ENCODE data around the gene RFXANK. TPM values are rescaled to one million over a fixed set of nuclear protein-coding genes. Genes with fewer than 3 reads are reported as not detected.
A peak's percentile ranks its signal among the peaks of the same experiment; 100 is the strongest.

RFXANK gene
- total RNA-seq, 2 experiments from 2014 or later = 56.2 to 68.5 TPM

- no peaks in the 10 kb centered on the region for H3K9me3 Mint-ChIP-seq (ENCODE audit: low read depth)
- no peak for ATAC-seq
- H3K27ac Mint-ChIP-seq = no peak overlapping the region
- no peak for DNase-seq
- H3K4me3 Mint-ChIP-seq = no peak overlapping the region
- H3K36me3 Mint-ChIP-seq (ENCODE audit: low read depth) = peaks cover 12% of the 10 kb centered on the region
- no peaks in the 10 kb centered on the region for H3K4me1 Mint-ChIP-seq
- ChIA-PET CTCF (interaction anchor here (0.6 to 1.4 kb wide), 2 partner anchors 21 to 40 kb away, joined by 3 to 5 read pairs; no protein-coding TSS in a partner anchor), POLR2A (no interaction called here)
- no peaks in the 10 kb centered on the region for H3K27me3 Mint-ChIP-seq
- intact Hi-C loops (cut with DNase I, micrococcal nuclease) = no loop called here
Observed at GRCh38 chr19:19154768-19155494, 37.1 kb upstream of the RFXANK start.

- no peak overlapping the region for H3K4me3 Mint-ChIP-seq
- H3K4me1 Mint-ChIP-seq = no peaks in the 10 kb centered on the region
- DNase-seq = no peak
- CTCF ChIA-PET = interaction anchor here (0.8 to 1.9 kb wide), 5 partner anchors 10 to 23 kb away, joined by 3 to 9 read pairs (median 5); partner anchors contain the start of gene MEF2B
- ATAC-seq = no peak
- H3K27me3 Mint-ChIP-seq = no peaks in the 10 kb centered on the region
- POLR2A ChIA-PET = no interaction called here
- intact Hi-C loops (cut with DNase I, micrococcal nuclease) = no loop called here
- H3K9me3 Mint-ChIP-seq (ENCODE audit: low read depth) = no peaks in the 10 kb centered on the region
- no peak overlapping the region for H3K27ac Mint-ChIP-seq
- peaks cover 12% of the 10 kb centered on the region for H3K36me3 Mint-ChIP-seq (ENCODE audit: low read depth)
Observed at GRCh38 chr19:19155495-19156219, 36.4 kb upstream of the RFXANK start.

DNA sequence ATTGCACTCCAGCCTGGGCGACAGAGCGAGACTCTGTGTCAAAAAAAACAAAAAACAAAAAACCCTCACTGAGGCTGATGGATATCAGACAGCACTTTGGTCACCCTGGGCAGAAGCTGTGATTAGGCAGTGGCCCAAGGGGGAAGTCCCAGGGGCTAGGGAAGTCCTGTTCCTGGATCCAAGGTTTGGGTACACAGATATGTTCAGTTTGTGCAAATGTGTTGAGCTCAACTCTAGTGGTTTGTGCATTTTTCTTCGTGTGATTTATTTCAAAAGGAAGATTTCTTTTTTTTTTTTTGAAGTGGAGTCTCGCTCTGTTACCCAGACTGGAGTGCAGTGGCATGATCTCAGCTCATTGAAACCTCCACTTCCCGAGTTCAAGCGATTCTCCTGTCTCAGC, 34.2 kb upstream of the RFXANK start:
- Mint-ChIP-seq H3K4me3 (no peak overlapping the region), H3K36me3 (ENCODE audit: low read depth) (peaks cover 12% of the 10 kb centered on the region), H3K4me1 (no peaks in the 10 kb centered on the region), H3K27ac (no peak overlapping the region), H3K27me3 (no peaks in the 10 kb centered on the region), H3K9me3 (ENCODE audit: low read depth) (no peaks in the 10 kb centered on the region)
- intact Hi-C loops (cut with DNase I, micrococcal nuclease) = no loop called here
- DNase-seq = no peak
- ChIA-PET POLR2A (no interaction called here), CTCF (interaction anchor here (0.6 to 1.1 kb wide), 3 partner anchors 19 to 68 kb away, joined by 3 to 4 read pairs (median 3); no protein-coding TSS in a partner anchor)
- no peak for ATAC-seq

GRCh38 chr19:19159534-19159933, 32.5 kb upstream of the RFXANK start:
- Mint-ChIP-seq H3K9me3 (ENCODE audit: low read depth) (no peaks in the 10 kb centered on the region), H3K27ac (no peak overlapping the region), H3K4me1 (no peaks in the 10 kb centered on the region), H3K4me3 (no peak overlapping the region), H3K27me3 (no peaks in the 10 kb centered on the region), H3K36me3 (ENCODE audit: low read depth) (peaks cover 12% of the 10 kb centered on the region)
- POLR2A ChIA-PET = no interaction called here
- DNase-seq = no peak
- no peak for ATAC-seq
- CTCF ChIA-PET = interaction anchor here (0.6 to 1.9 kb wide), 2 partner anchors 15 to 60 kb away, joined by 5 to 7 read pairs; no protein-coding TSS in a partner anchor
- intact Hi-C loops (cut with DNase I, micrococcal nuclease) = no loop called here

DNA sequence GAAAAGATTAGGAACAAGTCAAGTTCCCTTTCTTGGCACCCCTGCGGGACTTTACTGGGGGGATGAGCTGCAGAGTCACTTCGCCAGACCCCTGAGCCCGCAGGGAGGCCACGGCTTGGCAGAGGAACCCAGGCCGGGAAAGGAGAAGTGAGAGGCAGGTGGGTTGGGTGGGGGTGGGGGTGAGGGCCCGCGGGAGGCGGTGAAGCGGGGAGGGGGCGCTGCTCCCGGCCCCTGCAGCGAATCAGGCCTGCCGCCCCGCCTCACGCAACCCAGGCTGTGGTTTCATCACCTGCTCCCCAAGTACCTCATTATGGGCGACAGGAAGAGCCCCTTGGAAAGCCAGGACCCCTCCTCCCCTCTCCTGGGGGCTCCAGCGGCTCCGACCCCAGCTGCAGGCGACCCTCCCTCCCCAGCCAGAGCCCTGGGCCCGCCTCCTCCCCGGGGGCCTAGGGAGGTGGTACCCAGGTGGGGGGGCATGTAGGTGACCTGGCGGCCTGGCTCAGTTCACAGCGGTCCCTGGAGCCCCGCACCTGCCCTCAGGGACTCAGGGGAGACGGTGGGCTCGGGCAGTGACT, 31.5 kb upstream of the RFXANK start:
- Mint-ChIP-seq H3K4me1 (no peaks in the 10 kb centered on the region), H3K4me3 (no peak overlapping the region), H3K27ac (no peak overlapping the region), H3K36me3 (ENCODE audit: low read depth) (peaks cover 12% of the 10 kb centered on the region), H3K9me3 (ENCODE audit: low read depth) (no peaks in the 10 kb centered on the region), H3K27me3 (no peaks in the 10 kb centered on the region)
- CTCF ChIA-PET = interaction anchor here (1.9 kb wide), 1 partner anchor 14 kb away, joined by 7 read pairs; no protein-coding TSS in a partner anchor
- no peak for ATAC-seq
- DNase-seq = no peak
- POLR2A ChIA-PET = no interaction called here
- intact Hi-C loops (cut with DNase I, micrococcal nuclease) = no loop called here

DNA sequence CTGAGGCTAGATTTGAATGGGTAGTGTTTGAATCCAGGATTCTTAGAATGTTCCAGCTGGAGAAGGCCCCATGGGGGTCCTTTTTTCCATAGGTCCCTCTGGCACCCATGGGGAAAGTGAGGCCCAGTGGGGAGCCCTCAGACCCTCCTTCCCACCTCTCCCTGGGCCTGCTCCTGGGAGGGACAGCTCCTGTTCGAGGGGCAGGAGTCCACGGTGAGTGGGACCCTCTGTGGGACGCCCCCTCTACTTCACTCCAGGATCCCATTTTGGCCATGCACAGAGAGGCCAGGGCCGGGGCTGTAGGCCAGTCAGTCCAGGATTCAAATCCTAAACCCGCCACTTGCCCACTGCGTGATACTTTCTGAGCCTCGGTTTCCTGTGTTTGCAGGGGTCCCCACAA, 29.6 kb upstream of the RFXANK start:
- POLR2A ChIA-PET = no interaction called here
- no peak for ATAC-seq

DNA sequence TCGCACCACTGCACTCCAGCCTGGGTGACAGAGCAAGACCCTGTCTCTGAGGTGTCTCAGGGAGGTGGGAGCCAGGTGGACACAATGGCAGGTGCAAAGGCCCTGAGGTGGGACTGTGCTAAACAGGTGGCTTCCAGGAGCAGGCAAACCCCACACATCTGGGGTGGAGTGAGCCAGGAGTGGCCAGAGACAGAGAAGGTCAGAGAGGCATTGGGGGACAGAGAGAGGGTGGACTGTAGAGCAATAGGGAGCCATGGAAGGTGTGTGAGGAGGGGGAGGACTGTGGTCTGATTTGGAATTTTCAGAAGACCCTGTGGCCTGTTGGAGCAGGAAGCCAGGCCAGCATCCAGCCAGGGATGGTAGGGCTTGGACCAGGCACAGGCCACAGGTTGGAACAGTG, 26.7 kb upstream of the RFXANK start:
- POLR2A ChIA-PET = no interaction called here
- Mint-ChIP-seq H3K4me1 (peaks cover 8% of the 10 kb centered on the region), H3K27ac (no peak overlapping the region), H3K9me3 (ENCODE audit: low read depth) (no peaks in the 10 kb centered on the region), H3K27me3 (no peaks in the 10 kb centered on the region), H3K4me3 (no peak overlapping the region), H3K36me3 (ENCODE audit: low read depth) (no peaks in the 10 kb centered on the region)
- ATAC-seq (no peak), DNase-seq (no peak)
- CTCF ChIA-PET = no interaction called here
- intact Hi-C loops (cut with DNase I, micrococcal nuclease) = no loop called here

More for the DNA sequence above, 29.6 kb upstream of the RFXANK start:
- intact Hi-C loops (cut with DNase I, micrococcal nuclease) = no loop called here
- Mint-ChIP-seq H3K4me1 (no peaks in the 10 kb centered on the region), H3K27ac (no peak overlapping the region), H3K4me3 (no peak overlapping the region), H3K27me3 (no peaks in the 10 kb centered on the region), H3K36me3 (ENCODE audit: low read depth) (no peaks in the 10 kb centered on the region), H3K9me3 (ENCODE audit: low read depth) (no peaks in the 10 kb centered on the region)
- CTCF ChIA-PET = interaction anchor here (0.6 kb wide), 1 partner anchor 603 kb away, joined by 3 read pairs; no protein-coding TSS in a partner anchor
- no peak for DNase-seq

GRCh38 chr19:19167612-19168011, 24.4 kb upstream of the RFXANK start:
- DNase-seq (no peak), ATAC-seq (no peak)
- ChIA-PET POLR2A (no interaction called here), CTCF (interaction anchor here (0.6 kb wide), 1 partner anchor 32 kb away, joined by 3 read pairs; no protein-coding TSS in a partner anchor)
- no peaks in the 10 kb centered on the region for H3K36me3 Mint-ChIP-seq (ENCODE audit: low read depth)
- H3K4me3 Mint-ChIP-seq = no peak overlapping the region
- H3K9me3 Mint-ChIP-seq (ENCODE audit: low read depth) = no peaks in the 10 kb centered on the region
- intact Hi-C loops (cut with DNase I, micrococcal nuclease) = no loop called here
- H3K27ac Mint-ChIP-seq = no peak overlapping the region
- peaks cover 13% of the 10 kb centered on the region for H3K4me1 Mint-ChIP-seq
- H3K27me3 Mint-ChIP-seq = no peaks in the 10 kb centered on the region

DNA sequence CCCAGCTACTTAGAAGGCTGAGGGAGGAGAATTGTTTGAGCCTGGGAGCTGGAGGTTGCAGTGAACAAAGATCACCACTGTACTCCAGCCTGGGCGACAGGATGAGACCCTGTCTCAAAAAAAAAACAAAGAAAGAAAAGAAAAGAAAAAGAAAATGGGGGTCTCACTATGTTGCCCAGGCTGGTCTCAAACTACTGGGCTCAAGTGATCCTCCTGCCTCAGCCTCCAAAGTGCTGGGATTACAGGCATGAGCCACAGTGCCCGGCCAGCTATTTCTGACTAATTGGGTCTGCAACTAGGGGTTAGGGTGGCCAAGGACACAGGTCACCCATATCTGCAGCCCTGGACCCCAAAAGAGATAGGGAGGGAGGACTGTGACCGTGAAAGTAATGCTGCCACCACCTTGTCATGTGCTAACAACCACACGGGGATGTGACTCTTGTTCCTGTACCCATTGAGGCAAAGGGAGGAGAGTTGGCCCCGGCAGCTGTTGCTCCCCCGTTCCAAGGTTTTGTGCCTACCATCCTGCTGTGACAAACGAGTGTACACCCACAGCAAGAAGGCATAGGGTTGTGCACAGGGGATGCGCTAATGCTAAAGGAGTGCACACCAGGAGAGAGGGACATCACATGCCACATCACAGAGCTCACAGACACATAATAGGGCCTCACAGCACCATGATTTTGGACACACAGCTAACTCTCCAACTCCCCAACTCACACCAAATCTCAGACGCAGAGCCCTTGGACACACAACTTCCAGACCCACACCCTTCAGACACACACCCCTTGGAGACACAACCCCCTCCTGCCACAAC, 22.6 kb upstream of the RFXANK start:
- Mint-ChIP-seq H3K4me3 (no peak overlapping the region), H3K9me3 (ENCODE audit: low read depth) (no peaks in the 10 kb centered on the region), H3K27me3 (no peaks in the 10 kb centered on the region), H3K27ac (no peak overlapping the region), H3K36me3 (ENCODE audit: low read depth) (no peaks in the 10 kb centered on the region), H3K4me1 (peaks cover 13% of the 10 kb centered on the region)
- intact Hi-C loops (cut with DNase I, micrococcal nuclease) = no loop called here
- CTCF ChIA-PET = interaction anchor here (0.7 to 1.5 kb wide), 5 partner anchors 13 to 56 kb away, joined by 3 to 4 read pairs (median 3); no protein-coding TSS in a partner anchor
- DNase-seq = no peak
- no peak for ATAC-seq
- POLR2A ChIA-PET = no interaction called here

- Mint-ChIP-seq H3K27me3 (no peaks in the 10 kb centered on the region), H3K4me1 (peaks cover 13% of the 10 kb centered on the region), H3K4me3 (no peak within 1 kb of the TSS), H3K36me3 (ENCODE audit: low read depth) (no peaks in the 10 kb centered on the region), H3K27ac (no peak within 1 kb of the TSS), H3K9me3 (ENCODE audit: low read depth) (no peaks in the 10 kb centered on the region)
- ATAC-seq (peak; percentile 93), DNase-seq (peak; percentile 90)
- CTCF ChIA-PET = interaction anchor here (0.7 to 1.4 kb wide), 4 partner anchors 14 to 55 kb away, joined by 3 to 4 read pairs (median 3); no protein-coding TSS in a partner anchor
- intact Hi-C loops (cut with DNase I, micrococcal nuclease) = no loop called here
- POLR2A ChIA-PET = no interaction called here
Observed at GRCh38 chr19:19170053-19170872, 21.8 kb upstream of the RFXANK start, which contains the start of gene MEF2B. MEF2B (minus strand) TSS chr19:19170263; CDS start chr19:19150735, 19,528 bp downstream.

Measured in activated CD4-positive, alpha-beta T cell treated with anti-CD3 and anti-CD28 coated beads for 36 hours (primary cell).